Muscle layer of colon (tissue), 2 donors: ENCODE measurements around the gene NKAIN2.
"Not testable (repeated sequence)": the region's sequence is repeated elsewhere in the genome, so short reads cannot be mapped to it uniquely, and the experiment has no call there.

ENCODE experiments used
- H3K27ac ChIP-seq: one replicate; pipeline ENCODE4 v1.7.0; 2013; ENCODE audit warnings: low read depth, mild to moderate bottlenecking, low read length, moderate library complexity
- H3K27me3 ChIP-seq, 2 donors: one replicate each; pipeline ENCODE4 v1.7.0; 2013; ENCODE audit warnings: low read length in 2 of 2, mild to moderate bottlenecking in 2 of 2; ENCODE audit not compliant: insufficient read depth in 2 of 2, control insufficient read depth in 1 of 2
- H3K36me3 ChIP-seq: one replicate; pipeline ENCODE4 v1.7.0; 2013; ENCODE audit warnings: mild to moderate bottlenecking, low read length; ENCODE audit not compliant: insufficient read depth
- H3K4me1 ChIP-seq: one replicate; pipeline ENCODE4 v1.7.0; 2013; ENCODE audit warnings: mild to moderate bottlenecking, low read length; ENCODE audit not compliant: insufficient read depth
- H3K4me3 ChIP-seq, 2 donors: one replicate each; pipeline ENCODE4 v1.7.0; 2013; ENCODE audit warnings: low read length in 2 of 2, low read depth in 1 of 2, mild to moderate bottlenecking in 1 of 2, moderate library complexity in 1 of 2
- H3K9ac ChIP-seq: one replicate; pipeline ENCODE4 v1.7.0; 2013; ENCODE audit warnings: low read length
- H3K9me3 ChIP-seq: one replicate; pipeline ENCODE4 v1.7.0; 2013; ENCODE audit warnings: mild to moderate bottlenecking, low read length
- donor health status: abdominal sarcoma.
- donor health status: Adenocarcinoma of cecum.

NKAIN2 gene

DNA sequence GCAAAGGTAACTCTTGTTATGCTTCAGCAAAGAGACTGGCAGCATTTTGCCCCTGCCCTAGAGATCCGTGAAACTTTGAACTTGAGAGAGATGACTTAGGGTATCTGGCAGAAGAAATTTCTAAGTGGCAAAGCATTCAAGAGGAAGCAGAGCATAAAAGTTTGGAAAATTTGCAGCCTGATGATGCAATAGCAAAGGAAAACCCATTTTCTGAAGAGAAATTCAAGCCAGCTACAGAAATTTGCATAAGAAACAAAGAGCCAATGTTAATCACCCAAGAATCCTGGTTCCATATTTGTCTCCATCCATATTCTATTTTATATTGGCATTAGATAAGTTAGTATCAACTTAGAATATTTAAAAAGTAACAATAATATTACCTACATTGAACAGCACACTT, 934.1 kb downstream of the NKAIN2 start:
- not testable (repeated sequence) for H3K27ac ChIP-seq, H3K27me3 ChIP-seq, H3K4me1 ChIP-seq, H3K36me3 ChIP-seq, H3K9me3 ChIP-seq, H3K9ac ChIP-seq, H3K4me3 ChIP-seq

DNA sequence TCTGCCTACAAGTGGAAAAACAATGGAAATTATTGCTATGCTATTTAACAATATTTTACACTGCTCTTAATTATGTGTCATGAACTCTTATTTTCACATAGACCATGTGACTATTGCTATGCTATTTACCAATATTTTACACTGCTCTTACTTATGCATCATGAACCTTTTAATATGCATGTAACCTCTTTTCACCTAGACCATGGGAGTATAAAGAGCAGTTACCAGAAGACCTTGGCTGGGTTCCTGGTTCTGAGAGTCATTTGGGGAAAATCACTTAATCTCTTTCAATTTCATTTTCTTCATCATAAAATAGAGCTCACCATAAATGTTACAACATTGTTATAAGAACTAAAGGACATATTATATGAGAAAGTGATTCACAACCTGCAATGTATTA, 934.8 kb downstream of the NKAIN2 start:
- H3K27me3 ChIP-seq = no peaks in the 10 kb centered on the region

DNA sequence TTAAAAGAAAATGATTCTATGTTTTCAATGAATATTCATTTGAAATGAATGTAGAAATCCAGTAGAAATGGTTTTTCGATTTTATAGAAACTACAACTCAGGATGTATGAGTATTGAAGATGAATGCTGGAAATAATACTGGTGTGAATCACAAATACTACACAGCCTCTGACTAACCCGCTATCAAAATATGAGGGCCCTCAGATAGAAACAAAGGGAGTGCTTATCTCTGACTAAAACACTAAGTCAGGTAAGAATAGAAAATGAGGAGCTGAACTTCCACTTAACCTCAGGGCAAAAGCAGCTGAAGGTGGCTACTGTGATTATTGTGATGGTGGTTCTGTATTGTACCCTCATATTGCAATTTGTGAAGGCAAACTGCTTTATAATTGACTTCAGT, 937.7 kb downstream of the NKAIN2 start:
- Histone ChIP-seq H3K27ac (no peak overlapping the region), H3K4me3 (no peak overlapping the region), H3K36me3 (no peaks in the 10 kb centered on the region), H3K27me3 (no peaks in the 10 kb centered on the region), H3K9ac (no peak overlapping the region), H3K9me3 (no peaks in the 10 kb centered on the region), H3K4me1 (no peaks in the 10 kb centered on the region)

More for the DNA sequence above, 934.8 kb downstream of the NKAIN2 start:
- Histone ChIP-seq H3K9ac (no peak overlapping the region), H3K4me1 (no peaks in the 10 kb centered on the region), H3K36me3 (no peaks in the 10 kb centered on the region), H3K9me3 (no peaks in the 10 kb centered on the region), H3K27ac (no peak overlapping the region), H3K4me3 (no peak overlapping the region)

DNA sequence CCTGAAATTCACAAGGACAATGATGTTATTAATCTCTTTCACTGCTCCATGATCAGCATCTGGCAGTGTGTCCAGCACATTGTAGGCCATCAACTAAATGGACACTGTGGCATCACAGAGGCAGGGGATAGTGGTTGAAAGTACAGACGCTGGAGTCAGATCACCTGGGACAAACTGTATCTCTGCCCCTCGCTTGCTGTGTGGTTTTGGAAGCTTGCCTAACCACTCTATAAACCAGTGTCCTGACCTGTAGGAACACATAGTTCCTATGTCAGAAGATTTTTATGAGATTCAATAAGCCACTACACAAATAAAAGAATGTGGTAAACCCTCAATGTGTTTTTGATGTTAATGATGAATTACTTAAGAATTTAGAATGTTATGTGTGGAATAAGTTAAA, 939.3 kb downstream of the NKAIN2 start:
- H3K27me3 ChIP-seq = no peaks in the 10 kb centered on the region
- no peak overlapping the region for H3K27ac ChIP-seq
- no peaks in the 10 kb centered on the region for H3K36me3 ChIP-seq
- no peak overlapping the region for H3K9ac ChIP-seq
- no peaks in the 10 kb centered on the region for H3K4me1 ChIP-seq
- H3K9me3 ChIP-seq = no peaks in the 10 kb centered on the region
- H3K4me3 ChIP-seq = no peak overlapping the region

DNA sequence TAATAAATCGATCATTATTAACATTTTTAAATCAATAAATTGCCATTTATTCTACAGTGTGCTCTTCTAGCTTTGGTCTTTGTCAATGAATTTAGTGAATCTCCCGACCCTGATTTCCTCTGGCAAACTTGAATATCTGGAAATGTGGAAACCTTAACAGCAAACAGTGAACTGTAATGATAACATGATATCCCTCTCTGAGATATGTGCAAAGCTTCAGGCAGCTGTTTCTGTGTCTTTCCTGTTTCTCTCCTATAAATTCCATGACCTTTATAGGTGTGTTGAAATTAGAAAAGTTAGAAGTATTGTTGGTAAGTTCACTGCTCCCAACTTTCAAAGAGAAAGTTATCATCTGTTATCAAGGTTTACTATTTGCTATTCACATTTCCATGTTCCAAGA, 939.8 kb downstream of the NKAIN2 start:
- Histone ChIP-seq H3K9me3 (no peaks in the 10 kb centered on the region), H3K27ac (no peak overlapping the region), H3K36me3 (no peaks in the 10 kb centered on the region), H3K4me1 (no peaks in the 10 kb centered on the region), H3K4me3 (no peak overlapping the region), H3K27me3 (no peaks in the 10 kb centered on the region), H3K9ac (no peak overlapping the region)

DNA sequence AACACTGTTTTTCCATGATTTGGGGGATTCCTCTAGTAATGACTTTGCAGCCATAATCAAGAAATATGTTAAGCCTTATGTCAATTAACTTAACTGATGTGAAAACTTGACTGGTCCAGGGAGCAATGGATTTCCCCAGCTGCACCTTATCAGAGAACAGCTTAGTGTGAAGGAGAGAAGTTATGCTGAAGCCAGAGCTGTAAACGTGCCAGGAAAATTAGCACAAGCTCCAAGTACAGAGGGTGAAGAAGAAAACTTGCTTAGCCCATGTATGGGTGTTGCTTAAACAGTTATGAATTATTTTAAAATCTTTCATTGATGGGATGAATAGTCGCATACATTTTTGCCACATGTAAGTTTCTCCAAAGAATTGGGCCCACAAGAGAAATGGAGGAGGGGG, 943.7 kb downstream of the NKAIN2 start:
- H3K36me3 ChIP-seq = no peaks in the 10 kb centered on the region
- H3K9me3 ChIP-seq = no peaks in the 10 kb centered on the region
- no peak overlapping the region for H3K9ac ChIP-seq
- H3K4me1 ChIP-seq = no peaks in the 10 kb centered on the region
- H3K27me3 ChIP-seq = no peaks in the 10 kb centered on the region
- no peak overlapping the region for H3K27ac ChIP-seq
- H3K4me3 ChIP-seq = no peak overlapping the region

DNA sequence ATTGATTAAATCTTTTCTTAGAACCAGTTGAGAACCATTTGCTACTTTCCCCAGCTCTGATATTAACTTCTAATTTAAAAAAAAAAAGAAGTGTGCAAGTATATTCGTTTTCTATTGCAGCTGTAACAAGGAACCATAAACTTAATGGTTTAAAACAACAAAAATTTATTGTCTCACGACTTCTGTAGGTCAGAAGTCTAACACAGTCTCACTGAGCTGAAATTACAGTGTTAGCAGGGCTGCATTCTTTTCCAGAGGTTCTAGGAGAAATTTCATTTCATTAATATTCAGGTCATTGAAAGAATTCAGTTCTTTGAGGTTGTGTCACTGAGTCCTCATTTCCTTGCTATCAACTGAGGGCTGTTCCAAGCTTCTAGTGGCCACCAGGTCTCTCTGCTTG, 945.1 kb downstream of the NKAIN2 start:
- no peak overlapping the region for H3K9ac ChIP-seq
- H3K27ac ChIP-seq = no peak overlapping the region
- no peaks in the 10 kb centered on the region for H3K27me3 ChIP-seq
- H3K9me3 ChIP-seq = no peaks in the 10 kb centered on the region
- H3K36me3 ChIP-seq = no peaks in the 10 kb centered on the region
- H3K4me3 ChIP-seq = no peak overlapping the region
- no peaks in the 10 kb centered on the region for H3K4me1 ChIP-seq

DNA sequence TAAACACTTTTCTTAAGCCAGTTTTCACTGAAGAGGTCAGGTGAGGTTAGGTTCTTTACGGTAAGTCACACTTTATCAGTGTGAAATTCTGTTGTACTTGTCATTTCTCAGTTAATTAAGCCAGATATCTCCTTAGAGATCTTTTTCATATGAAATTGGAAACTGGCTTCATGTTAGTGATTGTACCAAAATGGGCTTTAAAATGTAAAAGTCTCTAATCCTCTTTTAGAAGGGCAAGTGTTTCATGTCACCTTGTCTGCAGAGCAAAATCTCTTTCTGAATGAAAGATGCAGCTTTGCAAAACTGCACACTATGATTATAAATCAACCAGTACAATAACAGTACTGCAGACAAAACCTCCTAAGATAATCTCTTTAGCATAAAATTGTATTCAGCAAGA, 949.3 kb downstream of the NKAIN2 start:
- Histone ChIP-seq H3K27ac (no peak overlapping the region), H3K9me3 (no peaks in the 10 kb centered on the region), H3K9ac (no peak overlapping the region), H3K27me3 (no peaks in the 10 kb centered on the region), H3K4me3 (no peak overlapping the region), H3K36me3 (no peaks in the 10 kb centered on the region), H3K4me1 (no peaks in the 10 kb centered on the region)

DNA sequence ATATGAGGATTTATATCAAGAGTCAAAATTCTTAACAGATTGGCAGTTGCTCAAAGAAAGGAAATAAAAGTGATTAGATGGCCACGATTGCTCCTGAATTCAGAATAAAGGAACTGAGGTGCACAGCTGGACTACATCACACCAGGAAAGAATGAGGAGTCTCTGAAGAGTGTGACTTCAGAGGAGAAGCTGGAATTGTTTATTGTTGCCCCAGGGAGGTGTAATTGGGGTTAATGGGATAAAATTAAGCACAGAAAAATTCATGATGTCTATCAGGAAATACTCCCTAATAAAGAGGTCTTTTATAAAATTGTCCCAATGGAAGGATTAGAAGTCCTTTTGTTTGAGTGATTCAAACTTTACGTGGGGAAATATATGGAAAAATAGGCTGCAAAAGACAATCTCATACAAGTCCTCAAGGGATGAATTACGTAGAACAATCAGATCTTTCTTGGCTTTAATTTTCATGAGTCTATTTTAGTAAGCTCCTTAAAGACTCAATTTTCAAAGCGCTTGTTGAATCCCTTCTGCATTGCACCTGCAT, 950.0 kb downstream of the NKAIN2 start:
- no peaks in the 10 kb centered on the region for H3K27me3 ChIP-seq
- H3K27ac ChIP-seq = no peak overlapping the region
- H3K9me3 ChIP-seq = no peaks in the 10 kb centered on the region
- no peak overlapping the region for H3K4me3 ChIP-seq
- H3K9ac ChIP-seq = no peak overlapping the region
- H3K4me1 ChIP-seq = no peaks in the 10 kb centered on the region
- H3K36me3 ChIP-seq = no peaks in the 10 kb centered on the region

DNA sequence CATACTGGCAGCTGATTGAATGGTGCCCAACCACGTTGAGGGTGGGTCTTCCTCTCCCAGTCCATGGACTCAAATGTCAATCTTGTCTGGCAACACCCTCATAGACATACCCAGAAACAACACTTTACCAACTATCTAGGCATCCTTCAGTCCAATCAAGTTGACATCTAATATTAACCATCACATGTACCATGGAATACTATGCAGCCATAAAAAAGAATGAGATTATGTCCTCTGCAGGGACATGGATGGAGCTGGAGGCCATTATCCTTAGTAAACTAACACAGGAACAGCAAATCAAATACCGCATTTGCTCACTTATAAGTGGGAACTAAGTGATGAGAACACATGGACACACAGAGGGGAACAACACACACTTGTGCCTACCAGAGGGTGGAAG, 951.7 kb downstream of the NKAIN2 start:
- H3K9me3 ChIP-seq = no peaks in the 10 kb centered on the region
- no peaks in the 10 kb centered on the region for H3K36me3 ChIP-seq
- no peak overlapping the region for H3K27ac ChIP-seq
- H3K4me1 ChIP-seq = no peaks in the 10 kb centered on the region
- no peaks in the 10 kb centered on the region for H3K27me3 ChIP-seq
- H3K4me3 ChIP-seq = no peak overlapping the region
- no peak overlapping the region for H3K9ac ChIP-seq

DNA sequence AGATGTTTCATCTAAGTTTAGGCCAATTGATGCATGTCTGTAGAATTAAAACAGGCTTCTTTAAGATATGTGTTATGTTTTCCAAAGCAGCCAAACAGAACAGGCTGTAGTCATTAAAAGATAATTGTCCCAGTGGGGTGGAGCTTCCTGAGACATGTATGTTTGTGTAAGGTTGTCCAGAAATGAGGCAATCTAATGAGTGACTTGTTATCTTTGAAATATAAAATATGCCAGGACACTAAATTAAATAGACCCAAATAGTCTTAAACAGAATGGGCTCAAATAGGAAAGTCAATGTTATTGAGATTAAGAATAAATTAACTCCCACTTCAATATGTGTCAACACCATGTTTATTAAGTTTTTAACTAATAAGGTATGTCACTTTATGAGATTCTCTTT, 953.9 kb downstream of the NKAIN2 start:
- Histone ChIP-seq H3K36me3 (no peaks in the 10 kb centered on the region), H3K9me3 (no peaks in the 10 kb centered on the region), H3K4me1 (no peaks in the 10 kb centered on the region), H3K4me3 (no peak overlapping the region), H3K27me3 (no peaks in the 10 kb centered on the region), H3K27ac (no peak overlapping the region), H3K9ac (no peak overlapping the region)

DNA sequence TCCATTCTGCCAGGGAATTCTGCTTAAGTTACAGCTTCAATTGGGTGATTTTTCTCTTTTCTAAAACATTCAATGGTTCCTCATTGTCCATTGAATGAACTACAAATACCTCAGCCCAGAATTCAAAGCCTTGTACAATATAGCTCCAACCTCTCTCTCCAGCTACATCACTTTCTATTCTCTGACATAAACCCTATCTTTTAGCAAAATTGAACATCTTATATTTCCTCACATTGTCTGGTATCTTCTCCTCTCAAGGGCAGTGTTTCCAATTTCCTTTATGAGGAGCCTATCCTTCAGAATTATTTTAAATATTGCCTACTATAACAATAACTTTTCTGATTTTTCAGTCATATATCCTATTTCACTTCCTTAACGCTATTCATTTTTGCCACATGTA, 955.0 kb downstream of the NKAIN2 start:
- Histone ChIP-seq H3K9ac (no peak overlapping the region), H3K27ac (no peak overlapping the region), H3K4me1 (no peaks in the 10 kb centered on the region), H3K9me3 (no peaks in the 10 kb centered on the region), H3K4me3 (no peak overlapping the region), H3K36me3 (no peaks in the 10 kb centered on the region), H3K27me3 (no peaks in the 10 kb centered on the region)
